HEK293 (cell line): ENCODE measurements around the gene ITPKA.
A peak's percentile ranks its signal among the peaks of the same experiment; 100 is the strongest.

Source experiments
- CTCF ChIA-PET: fragments of 350-600 bp; formaldehyde crosslinking; extraction: SDS; loops from one replicate; lab custom pipeline; 2021; ENCODE audit warnings: antibody characterized with exemption; lab: Yijun Ruan, JAX
- POLR2A ChIA-PET: fragments of 300-600 bp; formaldehyde crosslinking; extraction: SDS; loops from one replicate; lab custom pipeline; 2020; ENCODE audit warnings: antibody characterized with exemption, inconsistent platforms; lab: Yijun Ruan, JAX
- H3K27ac ChIP-seq: fragments of 200-500 bp; sonication (Bioruptor generic); 2 replicates; pipeline ENCODE4 v1.5.1; 2014; ENCODE audit warnings: low read depth, low read length, control low read depth, inconsistent platforms; ENCODE audit errors: extremely low read depth
- H3K36me3 ChIP-seq, 2 experiments: fragments of 200-500 bp in 1 of 2; sonication (Bioruptor generic) in 1 of 2; 1 replicate in 1 of 2; 2 replicates in 1 of 2; pipeline ENCODE4 v1.5.1; 2014 to 2017; ENCODE audit warnings: inconsistent platforms in 2 of 2, low read length in 2 of 2; ENCODE audit not compliant: control insufficient read depth in 2 of 2, insufficient read depth in 1 of 2
- H3K4me1 ChIP-seq: fragments of 200-500 bp; sonication (Bioruptor generic); 2 replicates; pipeline ENCODE4 v1.5.1; 2014; ENCODE audit warnings: mild to moderate bottlenecking, low read length, inconsistent platforms; ENCODE audit not compliant: control insufficient read depth, insufficient read depth
- H3K4me3 ChIP-seq: 2 replicates; pipeline ENCODE4 v1.5.1; 2011; ENCODE audit warnings: low read depth, mild to moderate bottlenecking, control low read depth, low read length, moderate library complexity
- H3K9me3 ChIP-seq: fragments of 200-500 bp; sonication (Bioruptor generic); 2 replicates; pipeline ENCODE4 v1.5.1; 2014; ENCODE audit warnings: low read depth, low read length, inconsistent platforms; ENCODE audit not compliant: control insufficient read depth, insufficient read depth
- ATF2 ChIP-seq: fragments of 450-650 bp; formaldehyde crosslinking; IDR thresholded peaks from 2 replicates; pipeline ENCODE4 v1.5.1; 2016; ENCODE audit warnings: missing biosample characterization, missing genetic modification characterization, low read depth
- EGR2 ChIP-seq: fragments of 450-650 bp; formaldehyde crosslinking; IDR thresholded peaks from 2 replicates; pipeline ENCODE4 v1.5.1; 2016; ENCODE audit warnings: low read depth, missing biosample characterization, missing genetic modification characterization
- KLF10 ChIP-seq: fragments of 450-650 bp; IDR thresholded peaks from 2 replicates; pipeline ENCODE4 v1.5.1; 2018; ENCODE audit warnings: missing biosample characterization, mild to moderate bottlenecking, missing genetic modification characterization
- OSR2 ChIP-seq: fragments of 450-650 bp; formaldehyde crosslinking; IDR thresholded peaks from 2 replicates; pipeline ENCODE4 v1.5.1; 2016; ENCODE audit warnings: missing biosample characterization, missing genetic modification characterization
- SP7 ChIP-seq: fragments of 450-650 bp; formaldehyde crosslinking; IDR thresholded peaks from 2 replicates; pipeline ENCODE4 v1.5.1; 2016; ENCODE audit warnings: missing biosample characterization, missing genetic modification characterization
- TCF7L2 ChIP-seq: IDR thresholded peaks from 2 replicates; pipeline ENCODE4 v1.6.1; 2011; ENCODE audit warnings: low read depth, mild to moderate bottlenecking, inconsistent platforms, low read length, moderate library complexity, borderline replicate concordance
- ZBTB21 ChIP-seq: fragments of 450-650 bp; formaldehyde crosslinking; IDR thresholded peaks from 2 replicates; pipeline ENCODE4 v1.5.1; 2017; ENCODE audit warnings: missing biosample characterization, missing genetic modification characterization
- ZBTB48 ChIP-seq: fragments of 450-650 bp; formaldehyde crosslinking; IDR thresholded peaks from 2 replicates; pipeline ENCODE4 v1.5.1; 2016; ENCODE audit warnings: missing biosample characterization, missing genetic modification characterization
- ZBTB8A ChIP-seq: fragments of 450-650 bp; formaldehyde crosslinking; IDR thresholded peaks from 2 replicates; pipeline ENCODE4 v1.5.1; 2016; ENCODE audit warnings: missing biosample characterization, missing genetic modification characterization
- ZFHX2 ChIP-seq: fragments of 450-650 bp; formaldehyde crosslinking; conservative IDR thresholded peaks from 2 replicates; pipeline ENCODE4 v1.5.1; 2016; ENCODE audit warnings: missing biosample characterization, missing genetic modification characterization
- ZNF133 ChIP-seq: fragments of 450-650 bp; formaldehyde crosslinking; IDR thresholded peaks from 2 replicates; pipeline ENCODE4 v1.5.1; 2016; ENCODE audit warnings: missing biosample characterization, missing genetic modification characterization
- ZNF600 ChIP-seq: fragments of 450-650 bp; formaldehyde crosslinking; IDR thresholded peaks from 2 replicates; pipeline ENCODE4 v1.5.1; 2016; ENCODE audit warnings: missing biosample characterization, missing genetic modification characterization
- ZNF610 ChIP-seq: fragments of 450-650 bp; formaldehyde crosslinking; IDR thresholded peaks from 2 replicates; pipeline ENCODE4 v1.5.1; 2016; ENCODE audit warnings: missing biosample characterization, missing genetic modification characterization, borderline replicate concordance
- ZNF624 ChIP-seq: fragments of 450-650 bp; formaldehyde crosslinking; IDR thresholded peaks from 2 replicates; pipeline ENCODE4 v1.5.1; 2017; ENCODE audit warnings: missing biosample characterization, missing genetic modification characterization
- ZNF629 ChIP-seq: fragments of 450-650 bp; formaldehyde crosslinking; IDR thresholded peaks from 2 replicates; pipeline ENCODE4 v1.5.1; 2017; ENCODE audit warnings: missing biosample characterization, missing genetic modification characterization
- ZNF658 ChIP-seq: fragments of 450-650 bp; formaldehyde crosslinking; IDR thresholded peaks from 2 replicates; pipeline ENCODE4; 2016; ENCODE audit warnings: missing biosample characterization, missing genetic modification characterization
- TF ChIP-seq, protein P1 (sequence below): fragments of 450-650 bp; formaldehyde crosslinking; IDR thresholded peaks from 2 replicates; pipeline ENCODE4 v1.5.1; 2016; ENCODE audit warnings: missing biosample characterization, missing genetic modification characterization
- TF ChIP-seq, protein P2 (sequence below): fragments of 450-650 bp; formaldehyde crosslinking; IDR thresholded peaks from 2 replicates; pipeline ENCODE4 v1.5.1; 2016; ENCODE audit warnings: missing biosample characterization, missing genetic modification characterization
- TF ChIP-seq, protein P3 (sequence below): fragments of 450-650 bp; formaldehyde crosslinking; IDR thresholded peaks from 2 replicates; pipeline ENCODE4 v1.5.1; 2017; ENCODE audit warnings: missing biosample characterization, missing genetic modification characterization

The ITPKA gene

GRCh38 chr15:41495736-41496599 is 2.3 kb downstream of the ITPKA start:
- ChIA-PET POLR2A (no interaction called here), CTCF (interaction anchor here (0.6 kb wide), 1 partner anchor 265 kb away, joined by 3 read pairs; the partner anchor contains the start of gene CHP1)
- Histone ChIP-seq H3K9me3 (no peaks in the 10 kb centered on the region), H3K4me1 (no peaks in the 10 kb centered on the region), H3K27ac (no peak overlapping the region), H3K36me3 (no peaks in the 10 kb centered on the region), H3K4me3 (no peak overlapping the region)
- TF ChIP-seq ZNF600 (tag by site-specific recombination): peak; percentile 68
- TF ChIP-seq, protein P1, sequence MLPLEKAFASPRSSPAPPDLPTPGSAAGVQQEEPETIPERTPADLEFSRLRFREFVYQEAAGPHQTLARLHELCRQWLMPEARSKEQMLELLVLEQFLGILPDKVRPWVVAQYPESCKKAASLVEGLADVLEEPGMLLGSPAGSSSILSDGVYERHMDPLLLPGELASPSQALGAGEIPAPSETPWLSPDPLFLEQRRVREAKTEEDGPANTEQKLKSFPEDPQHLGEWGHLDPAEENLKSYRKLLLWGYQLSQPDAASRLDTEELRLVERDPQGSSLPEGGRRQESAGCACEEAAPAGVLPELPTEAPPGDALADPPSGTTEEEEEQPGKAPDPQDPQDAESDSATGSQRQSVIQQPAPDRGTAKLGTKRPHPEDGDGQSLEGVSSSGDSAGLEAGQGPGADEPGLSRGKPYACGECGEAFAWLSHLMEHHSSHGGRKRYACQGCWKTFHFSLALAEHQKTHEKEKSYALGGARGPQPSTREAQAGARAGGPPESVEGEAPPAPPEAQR (tag by site-specific recombination): no peak

DNA sequence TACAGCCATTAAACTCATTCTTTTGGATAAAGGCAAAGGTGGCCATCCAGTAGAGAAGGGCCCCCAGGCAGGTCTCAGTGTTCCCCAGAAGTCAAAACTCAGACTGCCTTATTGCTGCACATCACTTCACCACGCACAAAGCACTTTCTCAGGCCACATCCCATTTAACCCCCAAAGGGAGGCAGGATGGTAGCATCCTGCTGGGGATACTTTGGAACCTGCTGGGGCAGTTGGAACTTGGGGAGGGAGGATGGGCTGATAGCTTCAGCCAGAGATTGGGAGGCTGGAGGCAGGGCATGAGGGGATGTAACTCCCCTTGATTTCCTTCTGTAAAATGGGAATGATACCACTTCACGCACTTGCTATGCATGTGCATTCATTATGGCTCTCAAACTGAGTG is 5.0 kb downstream of the ITPKA start:
- POLR2A ChIA-PET: no interaction called here
- Histone ChIP-seq H3K9me3 (no peaks in the 10 kb centered on the region), H3K36me3 (no peaks in the 10 kb centered on the region), H3K4me3 (no peak overlapping the region), H3K4me1 (no peaks in the 10 kb centered on the region), H3K27ac (no peak overlapping the region)
- CTCF ChIA-PET: no interaction called here
- no peak for TF ChIP-seq ZBTB48 (tag by site-specific recombination)
- TF ChIP-seq, protein P2, sequence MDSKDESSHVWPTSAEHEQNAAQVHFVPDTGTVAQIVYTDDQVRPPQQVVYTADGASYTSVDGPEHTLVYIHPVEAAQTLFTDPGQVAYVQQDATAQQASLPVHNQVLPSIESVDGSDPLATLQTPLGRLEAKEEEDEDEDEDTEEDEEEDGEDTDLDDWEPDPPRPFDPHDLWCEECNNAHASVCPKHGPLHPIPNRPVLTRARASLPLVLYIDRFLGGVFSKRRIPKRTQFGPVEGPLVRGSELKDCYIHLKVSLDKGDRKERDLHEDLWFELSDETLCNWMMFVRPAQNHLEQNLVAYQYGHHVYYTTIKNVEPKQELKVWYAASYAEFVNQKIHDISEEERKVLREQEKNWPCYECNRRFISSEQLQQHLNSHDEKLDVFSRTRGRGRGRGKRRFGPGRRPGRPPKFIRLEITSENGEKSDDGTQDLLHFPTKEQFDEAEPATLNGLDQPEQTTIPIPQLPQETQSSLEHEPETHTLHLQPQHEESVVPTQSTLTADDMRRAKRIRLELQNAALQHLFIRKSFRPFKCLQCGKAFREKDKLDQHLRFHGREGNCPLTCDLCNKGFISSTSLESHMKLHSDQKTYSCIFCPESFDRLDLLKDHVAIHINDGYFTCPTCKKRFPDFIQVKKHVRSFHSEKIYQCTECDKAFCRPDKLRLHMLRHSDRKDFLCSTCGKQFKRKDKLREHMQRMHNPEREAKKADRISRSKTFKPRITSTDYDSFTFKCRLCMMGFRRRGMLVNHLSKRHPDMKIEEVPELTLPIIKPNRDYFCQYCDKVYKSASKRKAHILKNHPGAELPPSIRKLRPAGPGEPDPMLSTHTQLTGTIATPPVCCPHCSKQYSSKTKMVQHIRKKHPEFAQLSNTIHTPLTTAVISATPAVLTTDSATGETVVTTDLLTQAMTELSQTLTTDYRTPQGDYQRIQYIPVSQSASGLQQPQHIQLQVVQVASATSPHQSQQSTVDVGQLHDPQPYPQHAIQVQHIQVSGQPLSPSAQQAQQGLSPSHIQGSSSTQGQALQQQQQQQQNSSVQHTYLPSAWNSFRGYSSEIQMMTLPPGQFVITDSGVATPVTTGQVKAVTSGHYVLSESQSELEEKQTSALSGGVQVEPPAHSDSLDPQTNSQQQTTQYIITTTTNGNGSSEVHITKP: peak; percentile 70

DNA sequence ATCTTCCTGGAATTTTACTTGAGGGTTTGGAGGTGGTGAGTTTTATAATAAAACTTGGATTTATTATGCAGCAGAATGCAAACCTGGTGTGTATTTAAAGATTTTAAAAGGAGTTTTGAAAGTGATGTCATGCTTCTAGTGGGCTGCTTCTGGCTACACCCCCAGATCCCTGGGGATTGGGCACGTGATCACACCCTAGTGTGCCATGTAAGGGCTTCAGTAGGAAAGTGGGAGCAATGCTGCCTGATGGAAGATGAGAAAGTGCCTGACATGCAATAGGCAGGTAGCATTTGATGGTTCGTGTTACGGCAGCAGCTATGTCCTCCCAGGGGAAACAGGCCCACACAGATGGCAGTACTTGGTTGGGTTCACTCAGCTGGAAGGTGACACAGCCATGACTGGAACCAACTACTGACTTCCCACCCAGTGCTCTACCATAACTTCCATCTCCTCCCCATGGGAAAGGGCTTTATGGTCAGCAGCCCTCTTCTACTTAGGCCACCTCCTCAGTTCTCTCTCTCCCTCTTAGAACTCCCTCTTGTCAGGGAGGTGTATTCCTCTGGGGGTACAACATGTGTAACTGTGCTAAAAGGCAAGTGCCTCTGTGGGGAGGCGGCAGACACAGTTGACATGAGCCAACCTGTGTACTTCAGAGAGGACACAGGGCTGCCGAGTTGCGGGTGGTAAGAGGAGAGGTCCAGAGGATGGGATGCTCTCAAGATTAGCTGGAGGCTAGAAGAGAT is 5.6 kb downstream of the ITPKA start:
- ChIA-PET CTCF (no interaction called here), POLR2A (no interaction called here)
- no peaks in the 10 kb centered on the region for H3K4me1 ChIP-seq

More for the DNA sequence above, 5.6 kb downstream of the ITPKA start:
- no peaks in the 10 kb centered on the region for H3K9me3 ChIP-seq
- TF ChIP-seq ZNF600 (tag by site-specific recombination) (peak; percentile 89), ZNF629 (peak; percentile 60), ATF2 (tag by site-specific recombination) (peak; percentile 66), SP7 (tag by site-specific recombination) (peak; percentile 54; the same call in 1 of the 2 replicates), ZFHX2 (peak; percentile 78), TCF7L2 (no peak), OSR2 (peak; percentile 86), ZBTB21 (tag by site-specific recombination) (0 out of 2 replicates have a peak, but pooled peaks have one; percentile 49), ZNF624 (tag by site-specific recombination) (no peak), ZBTB8A (tag by site-specific recombination) (0 out of 2 replicates have a peak, but pooled peaks have one; percentile 49), EGR2 (tag by site-specific recombination) (peak; percentile 64), ZNF610 (tag by site-specific recombination) (no peak), ZNF133 (tag by site-specific recombination) (peak; percentile 84), KLF10 (tag by site-specific recombination) (peak; percentile 46; the same call in 1 of the 2 replicates), ZNF658 (tag by site-specific recombination) (no peak)
- TF ChIP-seq, protein P3, sequence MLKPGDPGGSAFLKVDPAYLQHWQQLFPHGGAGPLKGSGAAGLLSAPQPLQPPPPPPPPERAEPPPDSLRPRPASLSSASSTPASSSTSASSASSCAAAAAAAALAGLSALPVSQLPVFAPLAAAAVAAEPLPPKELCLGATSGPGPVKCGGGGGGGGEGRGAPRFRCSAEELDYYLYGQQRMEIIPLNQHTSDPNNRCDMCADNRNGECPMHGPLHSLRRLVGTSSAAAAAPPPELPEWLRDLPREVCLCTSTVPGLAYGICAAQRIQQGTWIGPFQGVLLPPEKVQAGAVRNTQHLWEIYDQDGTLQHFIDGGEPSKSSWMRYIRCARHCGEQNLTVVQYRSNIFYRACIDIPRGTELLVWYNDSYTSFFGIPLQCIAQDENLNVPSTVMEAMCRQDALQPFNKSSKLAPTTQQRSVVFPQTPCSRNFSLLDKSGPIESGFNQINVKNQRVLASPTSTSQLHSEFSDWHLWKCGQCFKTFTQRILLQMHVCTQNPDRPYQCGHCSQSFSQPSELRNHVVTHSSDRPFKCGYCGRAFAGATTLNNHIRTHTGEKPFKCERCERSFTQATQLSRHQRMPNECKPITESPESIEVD (tag by site-specific recombination): peak; percentile 69
- no peak overlapping the region for H3K4me3 ChIP-seq
- no peaks in the 10 kb centered on the region for H3K36me3 ChIP-seq
- no peak overlapping the region for H3K27ac ChIP-seq
